ENCODE data around the gene PEG3.
"Not testable (repeated sequence)": the region's sequence is repeated elsewhere in the genome, so short reads cannot be mapped to it uniquely, and the experiment has no call there.

The PEG3 gene
- 0.27 to 0.31 reads per million in 2 donors for total RNA-seq

- DNase-seq = no peak
Observed at GRCh38 chr19:56840451-56841192, at the start of gene PEG3, which contains the start of gene ZIM2. Gene PEG3, minus strand, starts transcription at chr19:56840726. Its CDS starts 16,071 bp downstream, at chr19:56824655. Gene ZIM2, minus strand, starts transcription at chr19:56840726. Its CDS starts 16,449 bp downstream, at chr19:56824277.

DNA sequence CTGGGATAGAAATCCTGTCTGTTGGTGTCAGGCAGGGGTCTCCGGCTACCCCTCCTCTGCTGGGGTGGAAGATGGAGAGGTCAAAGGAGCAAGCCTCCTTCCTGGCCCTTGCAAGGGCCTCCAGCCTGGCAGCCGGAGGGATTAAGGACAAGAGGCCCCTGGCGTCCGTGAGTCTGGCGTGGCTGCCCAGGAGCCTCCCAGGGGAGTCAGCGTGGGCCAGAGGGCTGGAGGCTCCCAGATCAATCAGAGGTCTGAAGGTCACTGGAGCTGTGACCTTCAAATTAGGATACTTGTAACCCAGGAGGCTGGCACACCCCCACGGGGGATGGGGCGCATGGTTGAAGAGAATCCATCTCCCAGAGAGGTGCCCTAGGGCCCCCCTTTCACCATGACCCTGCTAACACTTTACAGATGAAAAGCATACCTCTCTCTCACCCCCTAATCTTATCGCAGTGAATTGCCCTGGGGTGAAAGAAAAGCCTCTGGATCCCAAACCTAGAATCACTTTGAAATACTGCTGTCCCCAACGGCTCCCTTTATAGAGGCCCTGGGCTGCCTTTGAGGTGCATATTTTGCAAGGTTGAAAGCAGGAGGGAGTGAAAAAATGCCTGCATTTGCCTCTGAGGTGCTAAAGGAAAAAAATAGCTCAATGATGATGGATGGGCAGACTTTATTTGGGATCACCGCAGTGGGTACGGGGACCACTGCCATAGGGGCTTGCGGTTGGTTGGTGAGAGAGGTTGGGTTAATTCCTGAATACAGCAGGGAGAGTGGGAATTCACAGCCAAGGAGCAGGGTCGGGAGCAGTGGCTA, 44.9 kb upstream of the PEG3 start:
- DNase-seq = no peak

- no peak for DNase-seq
Observed at GRCh38 chr19:56884441-56884840, 43.9 kb upstream of the PEG3 start.

- no peak for DNase-seq
Observed at GRCh38 chr19:56880592-56881190, 40.2 kb upstream of the PEG3 start.

GRCh38 chr19:56877069-56877715, 36.7 kb upstream of the PEG3 start:
- no peak for DNase-seq

- DNase-seq = no peak
Observed at GRCh38 chr19:56875717-56876116, 35.2 kb upstream of the PEG3 start.

DNA sequence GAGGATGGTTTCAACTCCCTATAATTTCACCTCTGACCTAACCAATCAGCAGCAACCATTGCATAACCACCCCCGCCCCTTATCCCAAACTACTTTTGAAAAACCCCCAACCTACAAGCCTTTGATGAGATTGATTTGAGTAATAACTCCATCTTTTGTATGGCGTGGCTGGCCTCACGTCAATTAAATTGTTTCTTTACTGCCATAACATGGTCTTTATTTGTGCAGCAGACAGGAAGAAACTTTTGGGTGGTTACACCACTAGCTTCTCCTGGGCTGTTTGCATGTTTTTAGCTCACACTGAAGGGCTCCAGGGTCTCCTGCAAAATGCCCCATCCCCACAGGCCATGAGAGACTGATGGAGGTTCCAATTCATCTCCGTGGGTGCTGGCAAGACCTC, 34.0 kb upstream of the PEG3 start:
- no peak for DNase-seq

DNA sequence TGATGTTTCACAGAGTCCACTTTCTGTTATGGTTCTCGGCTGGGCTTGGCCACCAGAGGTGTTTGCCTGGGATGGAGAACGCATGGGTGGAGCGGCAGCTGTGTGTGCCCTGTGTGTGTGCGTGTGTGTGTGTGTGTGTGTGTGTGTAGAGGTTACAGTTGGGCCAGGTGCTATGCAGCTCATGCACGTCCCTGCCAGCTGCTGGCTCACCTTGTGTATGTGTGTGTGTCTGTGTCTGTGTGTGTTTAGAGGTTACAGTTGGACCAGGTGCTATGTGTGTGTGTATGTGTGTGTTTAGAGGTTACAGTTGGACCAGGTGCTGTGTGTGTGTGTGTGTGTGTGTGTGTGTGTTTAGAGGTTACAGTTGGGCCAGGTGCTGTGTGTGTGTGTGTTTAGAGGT, 33.0 kb upstream of the PEG3 start:
- no peak for DNase-seq

DNA sequence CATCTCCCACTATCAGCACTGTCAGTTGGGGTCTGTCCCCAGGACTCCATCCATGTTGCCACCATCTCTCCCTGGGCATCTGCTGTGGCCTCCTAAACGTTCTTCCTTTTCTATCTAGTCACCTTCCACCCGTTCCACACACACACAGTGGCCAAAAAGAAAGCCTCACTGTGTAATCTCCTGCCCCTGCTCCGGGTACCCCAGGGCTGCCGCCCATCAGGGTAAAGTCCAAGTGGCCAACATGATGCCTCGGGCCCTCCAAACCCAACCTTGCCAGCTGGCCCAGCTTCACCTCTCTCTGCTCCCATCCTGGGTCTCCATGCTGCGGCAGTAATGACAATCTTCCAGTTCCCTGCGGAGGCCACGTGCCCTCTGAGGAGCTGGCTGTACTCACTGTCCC, 29.4 kb upstream of the PEG3 start:
- DNase-seq = no peak

- no peak for DNase-seq
Observed at GRCh38 chr19:56868446-56868845, 27.9 kb upstream of the PEG3 start.

- DNase-seq = no peak
Observed at GRCh38 chr19:56866538-56866937, 26.0 kb upstream of the PEG3 start.

GRCh38 chr19:56864443-56865125, 24.1 kb upstream of the PEG3 start:
- no peak for DNase-seq

DNA sequence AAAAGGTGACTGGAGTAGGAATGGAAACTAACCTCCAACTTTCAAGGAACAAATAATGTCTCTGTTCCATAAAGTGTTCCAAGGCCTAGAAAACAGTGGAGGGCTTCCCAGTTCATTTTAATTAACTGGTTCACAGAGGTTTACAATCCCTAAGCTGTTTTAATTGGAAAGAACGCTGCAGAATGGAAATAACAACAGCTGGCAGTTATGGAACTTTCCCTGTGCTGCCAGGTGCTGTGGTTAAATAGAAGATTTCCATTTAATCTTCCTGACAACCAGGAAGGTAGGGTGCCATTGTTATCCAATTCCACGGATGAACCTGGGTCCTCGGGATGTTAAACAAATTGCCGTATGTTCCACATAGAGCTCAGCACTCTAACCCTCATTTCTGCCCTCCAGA, 22.2 kb upstream of the PEG3 start:
- no peak for DNase-seq

DNA sequence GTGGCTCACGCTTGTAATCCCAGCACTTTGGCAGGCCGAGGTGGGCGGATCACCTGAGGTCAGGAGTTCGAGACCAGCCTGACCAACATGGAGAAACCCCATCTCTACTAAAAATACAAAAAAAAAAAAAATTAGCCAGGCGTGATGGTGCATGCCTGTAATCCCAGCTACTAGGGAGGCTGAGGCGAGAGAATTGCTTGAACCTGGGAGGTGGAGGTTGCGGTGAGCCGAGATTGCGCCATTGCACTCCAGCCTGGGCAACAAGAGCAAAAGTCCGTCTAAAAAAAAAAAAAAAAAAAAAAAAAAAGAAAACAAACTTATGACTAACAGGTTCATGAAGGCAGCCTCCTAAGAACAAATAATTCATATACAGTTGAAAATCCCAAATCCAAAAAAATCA, 19.9 kb upstream of the PEG3 start:
- DNase-seq = not testable (repeated sequence)

GRCh38 chr19:56858026-56858425, 17.5 kb upstream of the PEG3 start:
- DNase-seq = no peak

GRCh38 chr19:56856822-56857221, 16.3 kb upstream of the PEG3 start:
- DNase-seq = no peak

DNA sequence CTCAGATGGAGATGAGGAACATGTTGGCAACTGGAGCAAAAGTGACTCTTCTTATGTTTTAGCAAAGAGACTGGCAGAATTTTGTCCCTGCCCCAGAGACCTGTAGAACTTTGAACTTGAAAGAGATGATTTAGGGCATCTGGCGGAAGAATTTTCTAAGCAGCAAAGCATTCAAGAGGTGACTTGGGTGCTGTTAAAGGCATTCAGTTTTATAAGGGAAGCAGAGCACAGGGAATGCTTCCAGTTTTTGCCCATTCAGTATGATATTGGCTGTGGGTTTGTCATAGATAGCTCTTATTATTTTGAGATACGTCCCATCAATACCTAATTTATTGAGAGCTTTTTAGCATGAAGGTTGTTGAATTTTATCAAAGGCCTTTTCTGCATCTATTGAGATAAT, 11.8 kb upstream of the PEG3 start:
- not testable (repeated sequence) for DNase-seq

GRCh38 chr19:56848166-56848565, 7.6 kb upstream of the PEG3 start:
- no peak for DNase-seq

DNA sequence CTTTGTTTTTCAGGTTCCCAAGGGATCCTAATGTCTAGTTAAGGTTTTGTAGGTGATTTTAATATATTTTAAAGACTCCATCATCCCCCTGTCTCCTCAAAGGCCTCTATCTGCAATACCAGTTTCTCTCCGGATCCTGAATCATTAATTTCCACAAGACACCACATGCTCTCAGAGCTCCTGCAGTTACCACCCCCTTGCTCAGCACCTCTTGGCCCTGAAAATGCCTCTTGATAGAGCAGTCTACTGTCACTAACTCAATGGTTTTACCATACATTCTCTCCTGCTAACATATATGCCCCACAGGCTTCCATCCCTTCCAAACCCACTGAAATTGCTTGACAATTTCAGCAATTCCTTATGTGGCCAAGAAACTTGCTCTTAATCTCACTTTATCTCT, 1.9 kb upstream of the PEG3 start:
- DNase-seq = no peak

- DNase-seq = no peak
Observed at GRCh38 chr19:56841193-56841543, 642 bp upstream of the PEG3 start.

DNA sequence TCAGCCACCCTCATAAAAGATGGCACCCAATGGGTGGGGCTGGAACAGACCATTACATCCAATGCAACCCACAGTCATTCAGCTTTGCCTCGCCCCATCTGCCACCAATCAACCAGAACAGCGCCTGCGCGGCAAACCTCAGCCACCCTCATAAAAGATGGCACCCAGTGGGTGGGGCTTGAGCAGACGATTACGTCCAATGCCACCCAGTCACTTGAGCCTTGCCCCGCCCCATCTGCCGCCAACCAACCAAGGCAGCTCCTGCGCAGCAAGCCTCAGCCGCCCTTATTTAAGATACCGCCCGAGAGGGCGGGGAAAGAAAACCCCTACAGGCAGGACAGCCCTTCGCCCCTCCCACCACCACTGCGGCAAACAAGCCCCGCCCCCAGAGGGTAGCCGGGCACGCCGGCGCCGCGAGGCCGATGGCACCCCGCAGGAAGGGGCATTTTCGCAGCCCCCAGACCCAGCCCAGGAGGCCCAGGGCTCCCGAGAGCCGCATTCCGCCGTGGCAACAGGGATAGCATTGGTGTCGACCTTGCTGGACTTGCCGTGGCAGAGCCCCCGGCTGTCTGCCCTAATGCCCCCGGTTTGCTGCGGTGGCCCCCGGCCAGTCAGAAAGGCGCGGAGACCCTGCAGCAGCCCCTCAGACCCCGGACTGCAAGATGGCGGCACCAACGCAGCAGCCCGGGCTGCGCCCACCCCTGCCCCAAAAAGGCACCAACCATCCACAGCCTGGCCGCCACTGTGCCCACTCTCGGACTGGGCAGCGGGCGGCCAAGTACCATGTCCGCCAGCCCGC, 675 bp downstream of the PEG3 start:
- DNase-seq = peak in 1 of 5 experiments; percentile 12
